GM18499 (cell line): Measurements from ENCODE around the gene SLC39A11.
"Not testable (repeated sequence)": the region's sequence is repeated elsewhere in the genome, so short reads cannot be mapped to it uniquely, and the experiment has no call there.

Source experiments
- ATAC-seq: cut with Tn5 transposase; IDR thresholded peaks from one replicate; pipeline ENCODE4 v1.9.1; 2021; ENCODE audit warnings: moderate number of reproducible peaks; ENCODE audit not compliant: insufficient read depth, unreplicated experiment

SLC39A11 gene

DNA sequence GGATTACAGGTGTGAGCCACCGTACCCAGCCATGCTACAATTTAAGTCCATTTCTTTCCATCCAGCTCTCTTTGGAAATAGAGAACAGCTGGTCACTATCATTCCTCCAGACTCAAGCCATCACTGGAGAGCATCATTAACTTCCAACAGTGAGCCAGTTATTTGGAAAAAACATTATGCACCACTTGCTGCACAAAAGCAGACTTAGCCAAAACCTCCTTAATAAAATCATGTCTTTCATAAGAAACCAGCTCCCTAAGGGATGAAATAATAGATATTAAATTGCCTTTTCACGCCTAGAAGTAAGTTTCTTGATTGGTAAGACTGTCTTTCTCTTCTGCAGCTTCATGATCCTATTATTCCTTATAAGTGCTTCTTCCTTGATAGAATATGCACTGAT is 17.9 kb downstream of the SLC39A11 start:
- no peak for ATAC-seq

DNA sequence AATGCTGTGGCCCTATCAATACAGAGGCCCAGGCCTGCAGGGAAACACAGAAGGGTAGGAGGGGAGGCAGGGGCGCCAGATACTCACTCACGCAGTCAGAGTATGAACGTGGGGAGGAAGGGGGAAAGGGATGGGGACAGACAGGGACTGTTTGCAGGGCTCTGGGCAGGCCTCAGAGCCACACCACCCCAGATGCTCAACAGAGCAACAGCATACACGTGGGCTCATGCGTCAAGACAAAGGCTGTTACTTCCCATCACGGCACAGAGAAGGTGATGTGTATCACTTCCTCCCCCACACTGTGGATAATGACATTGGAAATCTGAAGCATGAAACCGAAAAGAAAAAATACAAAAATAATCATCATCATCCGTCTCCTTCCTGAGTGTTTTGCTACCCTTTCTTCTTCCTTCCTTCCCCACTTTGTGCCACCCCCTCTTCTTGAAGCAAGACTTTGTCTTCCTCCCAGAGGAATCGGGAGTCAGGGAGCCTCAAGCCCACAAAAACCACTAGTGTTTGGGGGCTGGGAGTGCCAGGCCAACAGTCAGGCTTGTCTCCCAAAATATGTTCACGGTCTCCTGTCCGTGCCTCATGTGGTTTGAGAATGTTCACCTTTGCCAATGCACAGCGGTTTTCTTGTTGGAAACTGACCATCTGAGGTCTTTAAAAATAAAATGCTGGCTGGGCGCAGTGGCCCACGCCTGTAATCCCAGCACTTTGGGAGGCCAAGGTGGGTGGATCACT is 20.1 kb downstream of the SLC39A11 start:
- no peak for ATAC-seq

DNA sequence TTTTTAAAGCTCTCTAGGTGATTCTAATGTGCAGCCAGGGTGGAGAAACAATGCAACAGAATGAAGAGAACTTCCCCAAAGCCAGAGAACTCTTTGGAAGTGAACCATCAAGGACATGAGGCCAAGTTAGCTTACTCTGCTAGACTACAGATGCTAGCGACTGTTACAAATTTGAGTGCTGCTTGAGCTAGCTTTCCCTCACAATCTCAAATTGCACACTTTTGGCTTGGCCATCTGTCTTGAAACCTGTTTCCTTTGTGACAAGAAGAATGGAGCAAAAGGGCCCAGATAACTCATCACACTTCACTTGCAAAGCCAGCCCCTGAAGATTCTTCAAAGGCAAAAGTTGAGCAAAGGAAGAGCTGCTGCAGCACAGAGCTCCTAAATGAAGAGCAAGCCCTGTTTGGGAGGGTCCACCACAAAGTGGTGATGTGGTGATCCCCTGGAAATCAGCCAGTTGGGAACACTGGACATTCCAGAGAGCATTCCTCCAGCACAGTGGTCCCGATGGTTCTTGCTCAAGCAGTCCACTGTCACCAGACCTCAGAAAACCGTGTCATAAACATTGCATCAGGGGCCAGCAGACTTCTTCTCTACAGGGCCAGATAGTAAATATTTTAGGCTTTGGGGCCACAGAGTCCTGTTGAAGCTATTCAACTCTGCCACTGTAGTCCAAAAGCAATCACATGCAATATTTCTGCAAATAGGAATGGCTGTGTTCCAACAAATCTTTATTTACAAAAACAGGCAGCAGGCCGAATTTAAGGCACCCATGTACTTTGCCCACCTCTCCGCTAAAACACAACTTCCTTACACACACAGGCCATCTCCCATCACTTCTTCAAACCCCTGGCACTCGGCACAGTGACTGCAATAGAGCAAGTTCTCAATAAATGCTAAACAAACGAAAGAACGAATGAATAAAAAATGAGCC is 21.2 kb downstream of the SLC39A11 start:
- ATAC-seq = no peak

DNA sequence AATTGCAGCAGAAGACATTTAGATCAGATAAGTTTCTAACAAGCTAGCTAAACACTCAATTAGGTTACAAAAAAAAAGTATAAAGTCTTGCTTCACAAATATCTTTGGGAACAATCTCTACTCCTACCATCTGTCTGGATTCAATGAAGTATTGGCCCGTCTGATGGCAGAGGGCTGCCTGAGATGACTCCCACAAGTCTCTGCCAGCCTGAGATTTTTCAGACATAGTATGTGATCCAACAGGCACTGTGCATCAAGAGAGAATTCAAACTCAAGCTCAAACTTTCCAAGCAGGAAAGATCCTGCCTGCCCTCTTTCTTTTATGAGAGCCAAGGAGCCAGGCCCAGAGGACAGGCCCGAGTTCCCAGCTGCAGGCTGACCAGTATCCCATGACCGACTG is 22.6 kb downstream of the SLC39A11 start:
- no peak for ATAC-seq

DNA sequence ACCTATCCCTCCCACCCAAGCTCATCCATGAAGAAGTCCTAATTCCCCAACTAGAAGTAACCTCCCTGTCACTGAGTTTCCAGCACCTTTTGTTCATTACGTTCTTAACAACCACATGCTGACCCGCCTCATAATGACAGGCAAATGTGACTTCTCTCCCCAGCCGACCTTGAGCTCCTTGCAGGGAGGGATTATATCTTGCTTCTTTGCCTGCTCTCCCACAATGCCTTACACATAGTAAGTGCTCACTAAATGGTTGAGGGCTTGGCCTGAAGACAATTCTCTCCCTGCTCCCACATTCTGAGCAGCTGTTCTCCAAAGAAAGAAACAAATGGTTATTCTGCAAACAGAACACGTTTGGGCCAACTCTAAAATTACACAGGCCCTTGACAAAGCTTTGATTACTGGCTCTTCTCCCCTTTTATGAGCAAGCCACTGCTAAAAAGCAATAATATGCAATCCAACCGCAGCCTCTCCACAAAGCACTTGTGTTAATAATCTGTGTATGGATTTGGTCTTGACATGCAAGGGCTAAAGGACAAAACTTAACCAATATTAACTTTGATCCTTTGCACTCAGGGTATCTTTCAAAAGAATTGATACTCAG is 23.2 kb downstream of the SLC39A11 start:
- ATAC-seq = no peak

DNA sequence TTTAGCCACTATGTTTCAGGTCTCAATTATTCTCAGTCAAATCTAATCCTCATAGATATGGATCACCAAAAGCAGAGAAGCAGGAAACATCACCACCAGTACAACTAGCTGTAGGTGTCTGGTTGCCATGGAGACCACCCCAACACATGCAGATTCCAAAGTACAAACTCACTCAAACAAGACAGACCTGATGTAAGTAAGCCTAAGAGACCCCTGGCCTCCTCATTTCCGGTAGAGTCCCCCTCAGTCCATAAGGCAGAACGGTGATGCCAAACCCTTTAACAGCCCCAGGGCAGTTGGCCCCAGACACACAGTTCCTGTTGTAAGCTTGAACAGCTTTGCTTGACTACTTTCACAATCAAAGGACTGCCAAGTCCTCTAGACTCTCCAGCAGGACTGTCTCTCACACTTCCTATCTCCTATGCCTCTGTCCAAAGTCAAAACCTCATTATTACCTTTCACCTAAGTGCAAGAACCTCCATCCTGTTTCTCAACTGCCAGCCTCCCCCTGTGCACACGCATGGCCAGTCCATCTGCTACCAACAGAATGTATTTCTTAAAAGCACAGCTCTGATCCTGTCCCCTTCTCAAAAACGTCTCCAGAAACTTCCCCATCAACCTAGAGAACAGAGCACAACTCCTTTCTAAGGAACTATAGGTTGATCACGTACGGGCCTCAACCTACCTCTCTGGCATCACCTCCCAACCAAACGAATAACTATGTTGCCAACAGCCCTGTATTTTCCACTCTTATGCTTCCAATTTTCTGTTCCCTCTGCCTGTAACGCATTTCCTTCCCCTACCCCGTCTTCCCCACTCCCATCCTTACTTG is 23.9 kb downstream of the SLC39A11 start:
- ATAC-seq = no peak

DNA sequence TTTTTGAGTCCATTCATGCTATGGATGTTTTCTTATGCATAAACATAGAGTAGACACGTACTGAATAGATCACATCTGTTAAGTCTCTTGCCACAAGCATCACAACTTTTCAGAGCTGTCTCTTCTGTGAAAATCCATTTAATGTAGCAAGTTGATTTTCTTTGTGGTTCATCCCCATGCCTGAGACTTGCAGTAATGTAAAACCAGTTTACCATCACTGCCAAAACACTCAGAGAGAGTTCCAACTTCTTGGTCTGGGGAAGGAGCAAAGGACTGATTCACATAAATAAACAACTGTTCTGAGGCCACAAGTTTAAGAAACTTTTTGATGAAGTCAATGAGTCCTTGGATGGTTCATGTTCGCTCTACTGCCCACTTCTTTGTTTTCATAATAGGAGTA is 24.8 kb downstream of the SLC39A11 start:
- ATAC-seq = not testable (repeated sequence)

DNA sequence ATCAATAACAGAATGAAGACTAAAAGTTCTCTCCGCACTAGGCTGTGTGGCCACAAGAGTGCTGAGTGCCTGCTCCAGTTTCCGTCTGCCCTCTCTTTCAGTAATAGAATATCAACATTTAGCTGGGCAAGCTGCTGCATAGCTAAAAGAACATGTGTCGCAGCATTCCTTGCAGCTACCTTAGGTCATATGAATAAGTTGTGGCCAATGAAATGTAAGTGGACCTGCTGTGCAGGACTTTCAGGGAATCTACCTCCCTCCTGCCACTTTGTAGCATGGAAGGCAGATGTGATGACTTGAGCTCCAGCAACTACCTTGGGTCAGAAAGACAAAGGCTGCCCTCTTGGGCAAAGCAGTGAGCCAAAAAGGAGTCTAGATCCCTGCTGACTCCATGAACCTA is 25.4 kb downstream of the SLC39A11 start:
- ATAC-seq = no peak

DNA sequence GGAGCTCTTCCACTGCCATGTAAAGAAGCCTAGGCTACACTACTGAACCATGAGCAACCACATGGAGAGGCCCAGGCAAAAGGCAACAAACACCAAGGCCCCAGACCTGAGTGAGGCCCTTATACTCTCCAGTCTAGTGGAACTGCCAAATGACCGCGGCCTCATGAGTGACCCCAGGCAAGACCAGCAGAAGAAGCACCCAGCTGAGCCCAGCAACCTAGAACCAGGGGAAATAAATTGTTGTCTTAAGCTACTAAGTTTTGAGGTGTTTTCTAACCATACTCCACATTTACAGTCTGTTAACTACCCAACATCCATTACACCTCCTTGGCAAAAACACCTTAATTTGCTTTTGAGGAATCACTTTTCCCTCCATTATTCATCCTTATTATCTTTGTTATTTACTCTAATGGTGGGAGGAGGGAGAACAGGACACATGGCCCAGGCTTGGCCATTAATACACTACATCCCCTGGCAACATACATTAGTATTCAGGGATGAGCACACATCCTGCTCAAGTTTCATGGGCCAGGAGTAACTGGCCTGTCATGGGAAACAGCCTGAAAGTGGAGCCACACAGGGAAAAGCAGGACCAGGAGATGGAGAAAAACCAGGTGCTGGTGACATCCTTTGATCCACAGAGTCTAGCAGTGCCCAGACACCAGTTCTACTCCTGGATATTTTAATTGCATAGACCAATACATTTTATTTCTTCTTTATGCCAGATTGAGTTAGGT is 26.2 kb downstream of the SLC39A11 start:
- ATAC-seq = no peak

DNA sequence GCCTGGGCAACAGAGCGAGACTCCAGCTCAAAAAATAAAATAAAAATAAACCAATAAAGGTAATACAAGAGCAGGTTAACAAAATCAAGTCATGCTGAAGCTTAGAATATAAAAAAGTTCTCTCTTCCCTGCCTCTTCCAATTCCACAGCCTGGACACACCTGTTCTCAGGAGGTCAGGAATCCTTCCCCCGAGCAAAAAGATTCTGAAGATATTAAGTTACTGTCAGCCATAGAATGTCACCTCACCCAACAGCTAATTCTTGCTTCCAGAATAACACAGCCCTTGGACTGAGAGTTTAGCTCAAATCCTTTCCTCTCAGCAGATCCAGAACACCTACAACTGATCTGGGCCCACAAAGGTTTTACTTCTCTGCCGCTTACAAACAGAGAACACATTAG is 27.1 kb downstream of the SLC39A11 start:
- no peak for ATAC-seq

DNA sequence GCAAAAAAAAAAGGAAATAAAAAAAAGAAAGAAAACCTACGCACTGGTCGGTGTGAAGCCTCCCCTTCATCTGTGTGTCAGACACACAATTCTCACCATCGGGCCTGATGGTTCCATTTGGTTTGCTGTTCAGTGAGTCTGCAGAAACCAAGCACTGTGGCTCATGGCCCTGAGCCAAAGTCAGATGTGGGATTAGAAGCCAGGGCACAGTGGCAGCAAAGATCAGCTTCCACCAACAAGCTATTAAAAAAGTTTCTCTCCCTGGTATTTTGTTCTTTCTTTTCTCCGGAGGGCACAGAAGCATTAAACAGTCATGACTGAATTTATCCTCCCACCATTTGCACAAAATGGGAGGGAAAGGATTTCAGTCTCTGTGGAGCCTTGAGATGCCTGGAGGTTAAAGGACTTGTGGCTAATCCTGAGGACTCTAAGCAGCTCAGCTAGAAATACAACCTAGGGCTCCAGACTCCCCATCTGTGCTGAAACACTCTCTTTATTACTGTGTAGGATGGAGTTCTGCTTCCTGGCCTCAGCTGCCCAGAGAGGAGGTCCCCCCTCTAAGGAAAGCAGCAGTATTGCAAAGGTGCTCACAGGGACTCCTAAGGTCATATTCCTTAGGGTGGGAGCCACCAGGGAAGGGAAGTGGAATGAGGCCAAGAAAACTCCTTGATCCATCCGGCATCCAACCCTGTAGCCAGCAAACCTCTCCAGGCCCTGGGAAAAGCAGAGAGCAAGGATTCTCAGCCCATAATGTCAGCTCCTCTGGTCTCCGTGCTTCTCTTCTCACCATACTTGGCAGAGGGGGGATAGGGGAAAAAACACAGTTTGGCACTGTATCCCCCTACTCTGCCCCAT is 28.2 kb downstream of the SLC39A11 start:
- ATAC-seq = no peak

DNA sequence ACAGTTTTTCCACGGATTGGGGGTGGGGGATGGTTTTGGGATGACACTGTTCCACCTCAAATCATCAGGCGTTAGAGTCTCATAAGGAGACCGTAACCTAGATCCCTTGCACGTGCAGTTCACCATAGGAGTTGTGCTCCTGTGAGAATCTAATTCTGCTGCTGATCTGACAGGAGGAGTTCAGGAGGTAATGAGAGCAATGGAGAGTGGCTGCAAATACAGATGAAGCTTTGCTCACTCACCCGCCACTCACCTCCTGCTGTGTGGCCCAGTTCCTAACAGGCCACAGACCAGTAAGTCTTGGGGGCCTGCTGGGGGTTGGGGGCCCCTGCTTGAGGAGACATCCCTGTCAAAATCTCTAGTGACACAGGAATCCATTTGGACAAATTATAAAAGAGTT is 29.8 kb downstream of the SLC39A11 start:
- ATAC-seq = no peak

DNA sequence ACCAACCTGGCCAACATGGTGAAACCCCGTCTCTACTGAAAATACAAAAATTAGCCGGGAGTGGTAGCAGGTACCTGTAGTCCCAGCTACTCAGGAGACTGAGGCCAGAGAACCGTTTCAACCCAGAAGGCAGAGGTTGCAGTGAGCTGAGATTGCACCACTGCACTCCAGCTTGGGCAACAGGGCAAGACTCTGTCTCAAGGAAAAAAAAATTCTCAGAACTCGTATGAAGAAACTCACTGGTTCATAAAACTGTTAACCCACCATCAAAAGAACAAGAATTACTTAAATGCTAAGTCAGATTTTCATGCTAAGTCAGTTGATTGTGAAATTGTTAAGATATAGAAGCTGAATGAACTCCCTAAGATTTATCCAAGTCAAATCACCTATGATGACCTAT is 31.3 kb downstream of the SLC39A11 start:
- no peak for ATAC-seq

DNA sequence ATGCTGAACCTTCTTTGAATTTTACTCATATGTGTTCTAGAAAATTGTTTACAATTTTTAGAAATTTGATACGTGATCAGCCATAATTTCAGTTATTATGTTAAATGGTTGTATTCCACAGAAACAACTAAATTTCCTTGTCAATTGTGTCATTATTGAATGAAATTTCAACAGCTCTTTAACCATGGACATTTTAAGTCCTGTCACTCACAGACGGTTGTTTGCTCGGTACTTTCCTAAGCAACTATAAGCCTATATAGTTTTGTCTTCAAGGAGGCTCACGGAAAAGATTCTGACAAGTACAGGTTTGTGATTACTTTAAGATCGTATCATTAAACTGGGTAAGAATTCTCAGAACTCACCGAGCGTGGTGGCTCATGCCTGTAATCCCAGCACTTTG is 31.8 kb downstream of the SLC39A11 start:
- no peak for ATAC-seq

DNA sequence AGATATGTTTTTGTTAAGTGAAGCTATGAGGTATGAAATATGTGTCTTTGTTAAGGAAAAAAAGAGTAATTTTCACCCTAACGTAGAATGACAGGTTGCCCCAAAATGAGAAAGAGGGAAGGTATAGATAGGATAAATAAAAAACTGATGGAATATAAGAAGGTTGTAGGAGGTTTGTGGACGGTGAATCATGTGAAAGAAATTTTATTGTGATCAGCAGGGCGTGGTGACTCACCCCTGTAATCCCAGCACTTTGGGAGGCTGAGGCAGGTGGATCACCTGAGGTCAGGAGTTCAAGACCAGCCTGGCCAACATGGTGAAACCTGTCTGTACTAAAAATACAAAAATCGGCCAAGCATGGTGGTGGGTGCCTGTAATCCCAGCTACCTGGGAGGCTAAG is 32.8 kb downstream of the SLC39A11 start:
- not testable (repeated sequence) for ATAC-seq

DNA sequence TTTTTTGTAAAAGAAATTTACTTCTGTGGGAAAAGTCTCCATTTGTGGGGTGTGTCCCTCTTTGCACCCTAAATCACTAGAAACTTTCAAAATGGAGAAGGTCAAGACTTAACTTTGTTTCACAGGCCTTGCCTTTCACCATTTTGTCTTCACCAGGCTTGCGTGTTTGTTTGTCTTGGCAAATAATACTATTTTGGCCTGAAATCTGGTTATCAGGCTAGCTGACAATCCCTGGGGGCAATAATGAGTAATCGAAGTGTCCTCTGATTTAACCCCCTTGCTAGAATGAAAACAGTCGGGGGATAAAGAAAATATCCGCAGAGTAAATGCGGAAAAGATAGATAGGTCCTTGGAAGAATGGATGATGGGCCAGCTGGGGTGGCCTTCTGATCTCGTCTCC is 34.5 kb downstream of the SLC39A11 start:
- ATAC-seq = no peak

DNA sequence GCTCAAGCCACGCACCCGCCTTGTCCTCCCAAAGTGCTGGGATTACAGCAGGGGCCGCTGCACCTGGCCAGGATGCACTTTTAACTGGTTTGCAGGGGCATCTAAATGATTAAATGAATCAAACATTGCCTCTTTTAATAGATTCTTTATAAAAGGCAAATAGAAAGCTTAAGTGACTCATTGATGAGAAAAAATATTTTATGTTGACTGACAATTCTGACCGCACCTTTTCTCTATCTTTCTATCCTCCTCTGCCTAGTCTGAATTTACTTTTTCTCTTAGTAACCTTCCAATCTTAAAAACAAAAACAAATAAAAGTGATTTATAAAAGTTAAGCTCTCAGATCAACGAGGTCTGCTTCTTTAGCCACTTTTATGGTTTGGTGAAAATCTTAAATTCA is 35.3 kb downstream of the SLC39A11 start:
- no peak for ATAC-seq

DNA sequence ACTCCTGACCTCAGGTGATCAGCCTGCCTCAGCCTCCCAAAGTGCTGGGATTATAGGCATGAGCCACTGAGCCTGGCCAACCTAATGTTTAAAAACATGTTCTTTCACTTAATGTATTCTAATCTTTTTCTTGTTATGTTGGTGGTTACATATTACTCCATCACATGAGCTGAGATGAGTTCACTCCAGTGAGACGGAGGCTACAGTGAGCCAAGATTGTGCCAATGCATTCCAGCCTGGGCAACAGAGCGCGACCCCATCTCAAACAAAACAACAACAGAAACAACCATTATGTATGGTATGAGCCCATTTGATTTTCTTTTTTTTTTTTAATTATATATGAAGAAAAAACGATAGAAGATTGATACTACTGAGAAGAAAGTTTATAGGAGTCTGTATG is 39.6 kb downstream of the SLC39A11 start:
- no peak for ATAC-seq

DNA sequence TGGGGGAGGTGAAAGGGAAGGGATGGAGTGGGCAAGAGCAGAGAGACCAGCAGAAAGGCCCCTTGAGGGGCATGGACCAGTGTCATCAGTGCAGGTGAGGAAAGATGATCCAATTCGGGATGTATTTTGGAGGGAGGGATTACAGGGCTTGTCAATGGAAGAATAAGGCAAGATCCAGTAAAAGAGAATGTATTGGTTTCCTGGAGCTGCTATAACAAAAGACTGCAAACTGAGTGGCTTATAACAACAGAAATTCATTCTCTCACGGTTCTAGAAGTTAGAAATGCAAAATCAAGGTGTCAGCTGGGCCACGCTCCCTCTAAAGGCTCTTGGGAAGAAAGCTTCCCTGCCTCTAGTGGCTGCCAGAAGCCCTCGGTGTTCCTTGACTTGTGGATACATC is 41.7 kb downstream of the SLC39A11 start:
- ATAC-seq = no peak
